ENCODE data around the gene SLC16A5.
A peak's percentile ranks its signal among the peaks of the same experiment; 100 is the strongest.
"Not testable (repeated sequence)": the region's sequence is repeated elsewhere in the genome, so short reads cannot be mapped to it uniquely, and the experiment has no call there.

SLC16A5 gene

GRCh38 chr17:75087558-75088453, at the start of gene SLC16A5:
TSS of gene SLC16A5 (plus strand) at chr17:75087954. CDS start at chr17:75093637, 5,683 bp downstream.
- peak; percentile 92 for DNase-seq (ENCODE audit: low read depth)
- TF ChIP-seq MAX (IDR thresholded peaks at IDR 0.05; ENCODE audit: low read depth, low read length) (no peak), MYC (IDR thresholded peaks at IDR 0.05; ENCODE audit: low read depth, low read length) (no peak)
- H3K4me3 ChIP-seq (ENCODE audit: low read depth, low read length) = peak within 1 kb of the TSS; percentile 62

- peak; percentile 61 for DNase-seq (ENCODE audit: low read depth)
- TF ChIP-seq MYC (IDR thresholded peaks at IDR 0.05; ENCODE audit: low read depth, low read length) = no peak
- no peak for TF ChIP-seq MAX (IDR thresholded peaks at IDR 0.05; ENCODE audit: low read depth, low read length)
- TF ChIP-seq CTCF (IDR thresholded peaks at IDR 0.05; ENCODE audit: low read depth, low read length) = no peak
- TF ChIP-seq POLR2A (IDR thresholded peaks at IDR 0.05; ENCODE audit: extremely low read depth, insufficient read length) = no peak
- H3K4me3 ChIP-seq (ENCODE audit: low read depth, low read length) = no peak overlapping the region
These were observed 48.5 kb upstream of the SLC16A5 start for GRCh38 chr17:75039238-75039637.

- H3K4me3 ChIP-seq (ENCODE audit: low read depth, low read length) = no peak overlapping the region
- no peak for DNase-seq (ENCODE audit: low read depth)
- TF ChIP-seq POLR2A (IDR thresholded peaks at IDR 0.05; ENCODE audit: extremely low read depth, insufficient read length) (no peak), MAX (IDR thresholded peaks at IDR 0.05; ENCODE audit: low read depth, low read length) (no peak), MYC (IDR thresholded peaks at IDR 0.05; ENCODE audit: low read depth, low read length) (no peak), CTCF (IDR thresholded peaks at IDR 0.05; ENCODE audit: low read depth, low read length) (no peak)
These were observed 46.0 kb upstream of the SLC16A5 start for GRCh38 chr17:75041656-75042280.

- H3K4me3 ChIP-seq (ENCODE audit: low read depth, low read length); DNase-seq (ENCODE audit: low read depth): not testable (repeated sequence)
These were observed 44.0 kb upstream of the SLC16A5 start for GRCh38 chr17:75043789-75044188.

- no peak for DNase-seq (ENCODE audit: low read depth)
- H3K4me3 ChIP-seq (ENCODE audit: low read depth, low read length) = no peak overlapping the region
- TF ChIP-seq CTCF (IDR thresholded peaks at IDR 0.05; ENCODE audit: low read depth, low read length) (no peak), MYC (IDR thresholded peaks at IDR 0.05; ENCODE audit: low read depth, low read length) (no peak), MAX (IDR thresholded peaks at IDR 0.05; ENCODE audit: low read depth, low read length) (no peak), POLR2A (IDR thresholded peaks at IDR 0.05; ENCODE audit: extremely low read depth, insufficient read length) (no peak)
These were observed 43.0 kb upstream of the SLC16A5 start for GRCh38 chr17:75044716-75045115.

- not testable (repeated sequence) for DNase-seq (ENCODE audit: low read depth)
- peak overlapping the region; percentile 89 for H3K4me3 ChIP-seq (ENCODE audit: low read depth, low read length)
These were observed 41.8 kb upstream of the SLC16A5 start for GRCh38 chr17:75045946-75046406.

GRCh38 chr17:75046407-75047289, 41.1 kb upstream of the SLC16A5 start, which contains the start of the genes ATP5PD and KCTD2:
TSS of gene ATP5PD (minus strand) at chr17:75046969. CDS start at chr17:75042650, 4,319 bp downstream.
TSS of gene KCTD2 (plus strand) at chr17:75047225. CDS start at chr17:75047251, 26 bp downstream.
- peak within 1 kb of the TSS; percentile 89 for H3K4me3 ChIP-seq (ENCODE audit: low read depth, low read length)

More at GRCh38 chr17:75046407-75047289, 41.1 kb upstream of the SLC16A5 start, which contains the start of the genes ATP5PD and KCTD2:
- no peak; the same call in 1 of the 2 replicates for TF ChIP-seq MYC (IDR thresholded peaks at IDR 0.05; ENCODE audit: low read depth, low read length)
- TF ChIP-seq MAX (IDR thresholded peaks at IDR 0.05; ENCODE audit: low read depth, low read length) = no peak
- no peak for TF ChIP-seq CTCF (IDR thresholded peaks at IDR 0.05; ENCODE audit: low read depth, low read length)
- peak; percentile 95 for TF ChIP-seq POLR2A (IDR thresholded peaks at IDR 0.05; ENCODE audit: extremely low read depth, insufficient read length)
- peak; percentile 97 for DNase-seq (ENCODE audit: low read depth)

Data from NB4 (cell line).